PC-3 (cell line): ENCODE results near the gene CHML.
"Not testable (repeated sequence)": the region's sequence is repeated elsewhere in the genome, so short reads cannot be mapped to it uniquely, and the experiment has no call there.

ENCODE experiments used
- EZH2 ChIP-seq: fragments of 300-600 bp; sonication (generic); IDR thresholded peaks from one replicate; pipeline ENCODE4 v1.6.1; 2017; ENCODE audit warnings: antibody characterized with exemption, mild to moderate bottlenecking, low read length; ENCODE audit not compliant: unreplicated experiment
- EZH2phosphoT487 ChIP-seq: fragments of 300-600 bp; sonication (generic); IDR thresholded peaks from 2 replicates; pipeline ENCODE4 v1.6.1; 2018; ENCODE audit warnings: mild to moderate bottlenecking, antibody characterized with exemption, low read length, borderline replicate concordance
- TF ChIP-seq, protein P1 (sequence below): fragments of 300-600 bp; sonication (generic); conservative IDR thresholded peaks from 2 replicates; pipeline ENCODE4 v1.5.1; 2017; ENCODE audit warnings: antibody characterized with exemption, low read depth, mild to moderate bottlenecking, low read length

DNA sequence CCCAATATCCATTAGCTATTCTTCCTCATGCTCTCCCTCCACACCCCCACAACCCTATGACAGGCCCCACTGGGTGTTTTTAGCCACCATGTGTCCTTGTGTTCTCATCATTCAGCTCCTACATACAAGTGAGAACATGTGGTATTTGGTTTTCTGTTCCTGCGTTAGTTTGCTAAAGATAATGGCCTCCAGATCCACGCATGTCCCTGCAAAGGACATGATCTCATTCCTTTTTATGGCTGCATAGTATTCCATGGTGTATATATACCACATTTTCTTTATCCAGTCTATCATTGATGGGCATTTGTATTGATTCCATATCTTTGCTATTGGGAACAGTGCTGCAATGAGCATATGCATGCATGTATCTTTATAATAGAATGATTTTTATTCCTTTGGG is 18.8 kb upstream of the CHML start:
- TF ChIP-seq, protein P1, sequence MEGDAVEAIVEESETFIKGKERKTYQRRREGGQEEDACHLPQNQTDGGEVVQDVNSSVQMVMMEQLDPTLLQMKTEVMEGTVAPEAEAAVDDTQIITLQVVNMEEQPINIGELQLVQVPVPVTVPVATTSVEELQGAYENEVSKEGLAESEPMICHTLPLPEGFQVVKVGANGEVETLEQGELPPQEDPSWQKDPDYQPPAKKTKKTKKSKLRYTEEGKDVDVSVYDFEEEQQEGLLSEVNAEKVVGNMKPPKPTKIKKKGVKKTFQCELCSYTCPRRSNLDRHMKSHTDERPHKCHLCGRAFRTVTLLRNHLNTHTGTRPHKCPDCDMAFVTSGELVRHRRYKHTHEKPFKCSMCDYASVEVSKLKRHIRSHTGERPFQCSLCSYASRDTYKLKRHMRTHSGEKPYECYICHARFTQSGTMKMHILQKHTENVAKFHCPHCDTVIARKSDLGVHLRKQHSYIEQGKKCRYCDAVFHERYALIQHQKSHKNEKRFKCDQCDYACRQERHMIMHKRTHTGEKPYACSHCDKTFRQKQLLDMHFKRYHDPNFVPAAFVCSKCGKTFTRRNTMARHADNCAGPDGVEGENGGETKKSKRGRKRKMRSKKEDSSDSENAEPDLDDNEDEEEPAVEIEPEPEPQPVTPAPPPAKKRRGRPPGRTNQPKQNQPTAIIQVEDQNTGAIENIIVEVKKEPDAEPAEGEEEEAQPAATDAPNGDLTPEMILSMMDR, result not testable (repeated sequence)
- TF ChIP-seq EZH2phosphoT487, EZH2: not testable (repeated sequence)
